ENCODE results near the gene LCAT.
A peak's percentile ranks its signal among the peaks of the same experiment; 100 is the strongest.

DNA sequence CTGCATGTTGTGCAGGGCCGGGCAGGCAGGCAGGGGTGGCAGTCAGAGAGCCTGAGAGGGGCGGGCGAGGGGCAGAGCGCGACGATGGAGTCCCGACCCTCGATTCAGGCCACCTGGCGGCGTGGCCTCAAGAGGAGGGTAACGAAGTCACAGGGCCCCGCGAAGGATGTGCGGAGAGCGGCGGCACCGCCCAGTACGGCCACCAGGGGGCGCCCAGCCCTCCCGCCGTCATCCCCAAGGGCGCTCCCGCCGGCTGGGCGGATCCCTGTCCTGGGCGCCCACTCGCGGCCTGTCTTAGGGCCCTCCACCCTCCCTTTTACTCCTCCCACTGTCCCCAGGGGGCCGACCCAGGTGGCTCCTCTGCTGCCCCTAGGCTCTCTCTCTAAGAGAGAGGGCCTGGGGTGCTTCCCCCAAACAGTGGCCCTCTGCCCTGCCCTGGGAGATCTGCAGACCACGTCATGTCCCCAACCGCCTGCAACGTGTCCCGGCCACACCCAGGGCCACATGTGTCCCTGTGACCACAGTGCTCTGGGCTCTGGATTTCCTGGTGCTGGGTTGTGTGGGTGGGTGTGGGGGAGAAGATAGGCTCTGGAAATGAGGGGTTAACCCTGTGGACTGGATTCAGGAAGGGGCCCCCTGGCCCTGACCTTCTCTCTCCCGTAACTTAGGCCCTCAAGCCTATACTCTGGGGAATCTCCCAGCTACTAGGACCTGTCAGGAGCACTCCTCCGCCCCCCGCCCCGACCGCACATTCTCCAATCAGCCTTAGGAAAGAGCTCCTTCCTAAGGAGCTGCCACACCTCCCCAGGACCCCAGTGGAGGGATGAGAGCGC is 49.5 kb upstream of the LCAT start:
- TF ChIP-seq, protein P1, sequence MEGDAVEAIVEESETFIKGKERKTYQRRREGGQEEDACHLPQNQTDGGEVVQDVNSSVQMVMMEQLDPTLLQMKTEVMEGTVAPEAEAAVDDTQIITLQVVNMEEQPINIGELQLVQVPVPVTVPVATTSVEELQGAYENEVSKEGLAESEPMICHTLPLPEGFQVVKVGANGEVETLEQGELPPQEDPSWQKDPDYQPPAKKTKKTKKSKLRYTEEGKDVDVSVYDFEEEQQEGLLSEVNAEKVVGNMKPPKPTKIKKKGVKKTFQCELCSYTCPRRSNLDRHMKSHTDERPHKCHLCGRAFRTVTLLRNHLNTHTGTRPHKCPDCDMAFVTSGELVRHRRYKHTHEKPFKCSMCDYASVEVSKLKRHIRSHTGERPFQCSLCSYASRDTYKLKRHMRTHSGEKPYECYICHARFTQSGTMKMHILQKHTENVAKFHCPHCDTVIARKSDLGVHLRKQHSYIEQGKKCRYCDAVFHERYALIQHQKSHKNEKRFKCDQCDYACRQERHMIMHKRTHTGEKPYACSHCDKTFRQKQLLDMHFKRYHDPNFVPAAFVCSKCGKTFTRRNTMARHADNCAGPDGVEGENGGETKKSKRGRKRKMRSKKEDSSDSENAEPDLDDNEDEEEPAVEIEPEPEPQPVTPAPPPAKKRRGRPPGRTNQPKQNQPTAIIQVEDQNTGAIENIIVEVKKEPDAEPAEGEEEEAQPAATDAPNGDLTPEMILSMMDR (optimal IDR thresholded peaks at IDR 0.05 in 1 of 3, IDR thresholded peaks at IDR 0.05 in 1 of 3, conservative IDR thresholded peaks at IDR 0.05 in 1 of 3; ENCODE audit: extremely low read depth in 1 of 3, insufficient read depth in 2 of 3, low read length in 3 of 3): peak; percentile 72 to 98 (median 95)
- TF ChIP-seq EZH2 (IDR thresholded peaks at IDR 0.05; ENCODE audit: low read length): no peak
